ENCODE data around the gene CHCHD6.
"Not testable (repeated sequence)": the region's sequence is repeated elsewhere in the genome, so short reads cannot be mapped to it uniquely, and the experiment has no call there.

DNA sequence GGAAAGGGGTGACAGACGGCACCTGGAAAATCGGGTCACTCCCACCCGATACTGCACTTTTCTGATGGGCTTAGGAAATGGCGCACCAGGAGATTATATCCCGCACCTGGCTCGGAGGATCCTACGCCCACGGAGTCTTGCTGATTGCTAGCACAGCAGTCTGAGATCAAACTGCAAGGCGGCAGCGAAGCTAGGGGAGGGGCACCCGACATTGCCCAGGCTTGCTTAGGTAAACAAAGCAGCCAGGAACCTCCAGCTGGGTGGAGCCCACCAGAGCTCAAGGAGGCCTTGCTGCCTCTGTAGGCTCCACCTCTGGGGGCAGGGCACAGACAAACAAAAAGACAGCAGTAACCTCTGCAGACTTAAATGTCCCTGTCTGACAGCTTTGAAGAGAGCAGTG is 97.3 kb downstream of the CHCHD6 start:
- TF ChIP-seq, protein P1, sequence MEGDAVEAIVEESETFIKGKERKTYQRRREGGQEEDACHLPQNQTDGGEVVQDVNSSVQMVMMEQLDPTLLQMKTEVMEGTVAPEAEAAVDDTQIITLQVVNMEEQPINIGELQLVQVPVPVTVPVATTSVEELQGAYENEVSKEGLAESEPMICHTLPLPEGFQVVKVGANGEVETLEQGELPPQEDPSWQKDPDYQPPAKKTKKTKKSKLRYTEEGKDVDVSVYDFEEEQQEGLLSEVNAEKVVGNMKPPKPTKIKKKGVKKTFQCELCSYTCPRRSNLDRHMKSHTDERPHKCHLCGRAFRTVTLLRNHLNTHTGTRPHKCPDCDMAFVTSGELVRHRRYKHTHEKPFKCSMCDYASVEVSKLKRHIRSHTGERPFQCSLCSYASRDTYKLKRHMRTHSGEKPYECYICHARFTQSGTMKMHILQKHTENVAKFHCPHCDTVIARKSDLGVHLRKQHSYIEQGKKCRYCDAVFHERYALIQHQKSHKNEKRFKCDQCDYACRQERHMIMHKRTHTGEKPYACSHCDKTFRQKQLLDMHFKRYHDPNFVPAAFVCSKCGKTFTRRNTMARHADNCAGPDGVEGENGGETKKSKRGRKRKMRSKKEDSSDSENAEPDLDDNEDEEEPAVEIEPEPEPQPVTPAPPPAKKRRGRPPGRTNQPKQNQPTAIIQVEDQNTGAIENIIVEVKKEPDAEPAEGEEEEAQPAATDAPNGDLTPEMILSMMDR (IDR thresholded peaks at IDR 0.05): not testable (repeated sequence)
- not testable (repeated sequence) for TF ChIP-seq ZFX (IDR thresholded peaks at IDR 0.05; ENCODE audit: borderline replicate concordance)
